ENCODE results near the gene CCDC116.
A peak's percentile ranks its signal among the peaks of the same experiment; 100 is the strongest.

- no peak for TF ChIP-seq POLR2A (IDR thresholded peaks at IDR 0.05; ENCODE audit: low read depth, low read length)
- 0 out of 2 replicates have a peak, but pooled peaks have one; percentile 25 for TF ChIP-seq POLR2AphosphoS5 (IDR thresholded peaks at IDR 0.05; ENCODE audit: low read depth, low read length)
- no peak for TF ChIP-seq POU2F2 (IDR thresholded peaks at IDR 0.05; ENCODE audit: low read depth, low read length)
- TF ChIP-seq TAF1 (IDR thresholded peaks at IDR 0.05; ENCODE audit: low read depth, low read length): no peak
- no peak for TF ChIP-seq PAX5 (IDR thresholded peaks at IDR 0.05; ENCODE audit: insufficient read depth, low read length, severe bottlenecking)
Measured at GRCh38 chr22:21622011-21622918, 10.3 kb upstream of the CCDC116 start.
